ENCODE data around the gene SH3TC2.

GRCh38 chr5:149042865-149043264 is 20.0 kb downstream of the SH3TC2 start:
- no peak for TF ChIP-seq CTCF (IDR thresholded peaks at IDR 0.05)
- no peak for TF ChIP-seq POLR2A (IDR thresholded peaks at IDR 0.05)
